ENCODE data around the gene KXD1.

KXD1 gene

DNA sequence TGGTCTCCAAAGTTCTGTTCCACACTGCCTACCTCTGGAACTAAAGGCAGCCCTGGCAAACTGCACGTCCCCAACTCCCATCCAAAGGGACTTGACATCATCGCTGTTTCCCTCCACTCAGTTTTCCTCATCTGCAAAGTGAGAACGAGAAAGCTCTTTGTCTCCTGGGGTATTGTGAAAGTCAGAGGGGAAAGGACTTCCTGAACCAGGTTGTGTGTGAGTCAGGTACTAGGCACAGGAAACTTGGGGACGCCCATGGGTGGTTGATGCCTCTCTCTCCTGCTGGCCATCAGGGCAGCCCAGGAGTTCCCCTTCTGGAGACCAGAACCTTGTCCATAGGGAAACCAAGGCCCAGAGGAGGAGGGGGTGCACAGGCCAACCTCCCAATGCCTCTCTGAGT lies 44.2 kb downstream of the KXD1 start:
- DNase-seq (ENCODE audit: low read depth): no peak

DNA sequence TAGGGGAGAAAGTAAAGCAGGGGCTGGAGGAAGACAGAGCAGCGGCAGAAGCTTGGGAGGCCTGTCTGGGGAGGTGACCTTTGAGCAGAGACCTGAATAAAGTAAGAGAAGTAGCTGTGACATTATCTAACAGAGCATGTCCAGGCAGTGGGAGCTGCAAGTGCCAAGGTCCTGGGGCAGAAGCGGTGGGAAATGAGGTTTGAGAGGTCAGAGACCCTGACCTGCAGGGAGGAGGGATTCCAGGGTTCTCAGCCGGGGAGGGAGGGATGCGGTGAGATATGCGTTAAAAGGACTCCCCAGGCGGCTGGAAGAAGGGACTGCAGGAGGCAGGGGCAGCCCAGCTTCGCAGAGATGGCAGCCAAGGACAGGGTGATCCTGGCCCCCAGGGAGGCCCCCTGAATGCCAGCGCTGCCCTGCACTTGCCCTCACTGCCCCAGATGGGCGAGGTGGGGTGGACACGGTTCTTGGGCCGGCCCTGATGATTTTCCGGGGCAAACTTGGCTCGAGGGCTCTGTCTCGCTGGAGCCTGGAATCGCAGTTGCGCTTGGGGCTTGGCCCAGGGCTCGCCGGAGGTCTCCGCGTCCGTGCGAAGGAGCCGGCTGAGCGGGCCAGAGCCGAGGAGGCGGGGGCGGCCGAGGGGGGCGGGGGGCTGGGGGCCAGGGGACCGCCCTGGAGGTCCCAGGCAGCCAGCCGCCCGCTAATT lies 45.7 kb downstream of the KXD1 start:
- no peak for DNase-seq (ENCODE audit: low read depth)

DNA sequence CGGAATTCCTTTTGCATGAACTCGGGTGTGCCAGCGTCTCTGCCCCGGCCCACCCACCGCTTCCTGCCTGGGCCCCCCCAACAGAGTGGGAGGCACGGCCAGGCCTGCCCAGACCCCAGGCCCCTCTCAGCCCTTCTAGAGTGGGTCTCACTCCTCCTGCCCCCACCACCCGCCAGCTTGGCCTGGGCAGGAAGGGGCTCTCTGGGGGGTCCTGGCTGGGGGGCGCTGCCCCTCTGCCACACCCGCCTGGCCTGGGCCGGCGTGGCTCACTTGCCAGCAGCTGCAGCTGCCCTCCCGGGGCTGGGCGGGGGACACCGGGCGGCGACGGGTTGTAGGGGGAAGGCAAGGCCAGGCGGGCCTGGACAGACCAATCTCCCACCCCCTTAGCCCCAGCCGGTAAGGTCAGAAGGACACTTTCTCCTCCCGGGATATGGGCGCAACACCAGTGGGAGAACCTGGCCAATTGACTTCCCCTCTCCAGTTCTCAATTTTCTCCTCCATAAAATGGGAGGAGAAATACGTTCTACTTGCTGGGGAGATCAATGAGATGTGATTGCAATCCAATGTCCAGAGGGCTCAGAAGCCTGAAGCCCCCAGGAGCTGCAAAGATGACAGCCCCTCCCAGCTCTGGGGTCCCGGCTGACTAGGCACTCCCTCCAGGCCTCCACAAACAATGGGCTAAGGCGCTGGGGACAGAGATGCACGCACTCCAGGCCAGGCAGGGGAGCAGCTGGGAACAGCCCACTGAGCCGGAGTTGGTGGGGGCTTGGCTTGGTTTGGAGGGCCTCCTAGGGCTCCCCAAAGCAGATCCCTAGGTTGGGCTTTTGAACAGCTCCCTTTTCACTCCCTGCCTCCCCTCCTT lies 46.5 kb downstream of the KXD1 start:
- DNase-seq (ENCODE audit: low read depth): no peak

DNA sequence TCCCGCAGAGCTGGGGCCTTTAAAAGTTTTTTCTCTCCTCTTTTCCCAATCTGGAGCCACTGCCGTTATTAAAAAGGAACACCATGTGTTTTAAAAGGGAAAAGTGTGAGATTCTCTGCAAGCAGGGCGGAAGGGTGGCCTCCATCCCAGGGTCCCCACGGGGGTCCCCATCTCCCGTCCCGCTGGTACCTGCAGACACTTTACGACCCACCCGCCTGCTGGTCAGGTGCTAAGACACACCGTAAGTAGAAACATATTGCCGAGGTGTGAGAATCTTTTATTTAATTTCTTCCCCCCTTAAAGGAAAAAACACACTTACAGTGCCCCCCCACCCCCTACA lies 47.1 kb downstream of the KXD1 start:
- DNase-seq (ENCODE audit: low read depth): no peak

DNA sequence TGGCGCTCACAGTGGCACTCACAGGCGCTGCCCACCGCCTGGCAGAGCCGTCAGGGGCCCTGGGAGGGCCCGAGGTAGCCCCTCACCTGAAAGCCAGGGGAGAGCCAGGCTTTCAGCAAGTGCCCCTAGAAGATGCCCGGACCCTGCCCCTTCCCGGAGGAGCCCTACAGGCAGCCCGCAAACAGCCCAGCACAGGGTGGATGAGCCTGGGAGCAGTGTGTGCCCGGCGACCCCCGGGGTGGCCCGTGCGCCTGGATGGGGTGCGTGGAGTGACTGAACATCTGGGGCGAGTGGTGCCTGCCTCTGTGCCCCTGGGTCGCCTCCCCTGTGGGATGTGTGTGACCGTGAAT lies 47.5 kb downstream of the KXD1 start:
- DNase-seq (ENCODE audit: low read depth): no peak

DNA sequence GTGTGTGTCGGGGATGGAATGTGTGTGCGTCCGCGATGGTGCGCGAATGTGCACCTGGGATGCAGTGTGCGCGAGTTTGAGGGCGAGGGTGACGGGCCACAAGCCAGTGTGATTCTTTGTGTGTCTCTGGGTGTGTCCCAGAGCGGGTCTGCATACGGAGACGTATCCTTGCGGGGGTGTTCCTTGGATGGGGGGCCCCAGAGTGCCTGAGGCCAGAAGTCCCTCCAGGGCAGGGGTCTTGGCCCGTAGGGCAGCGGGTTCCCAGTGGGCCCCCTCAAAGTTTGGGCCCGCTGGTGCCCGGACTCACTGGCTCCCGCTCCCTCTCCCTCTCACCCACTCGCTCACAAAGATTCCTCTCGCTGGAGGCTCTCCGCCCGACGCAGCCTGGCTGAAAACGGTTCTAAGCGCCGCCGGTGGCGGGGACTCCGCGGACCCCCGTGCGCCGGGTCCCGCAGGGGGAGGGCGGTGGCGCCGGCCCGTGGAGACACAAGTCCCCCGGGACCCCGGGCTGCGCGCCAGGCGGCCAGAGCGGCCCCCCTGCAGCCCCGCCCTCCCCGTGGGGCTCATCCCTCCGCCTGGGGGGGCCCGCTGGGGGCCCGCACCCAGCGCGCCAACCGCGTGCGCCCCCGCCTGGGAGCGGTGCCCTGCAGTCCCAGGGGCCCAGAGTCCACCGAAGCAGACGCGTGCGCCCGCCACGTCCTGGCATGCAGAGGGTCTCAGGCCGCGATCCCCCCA lies 48.0 kb downstream of the KXD1 start:
- DNase-seq (ENCODE audit: low read depth): no peak

DNA sequence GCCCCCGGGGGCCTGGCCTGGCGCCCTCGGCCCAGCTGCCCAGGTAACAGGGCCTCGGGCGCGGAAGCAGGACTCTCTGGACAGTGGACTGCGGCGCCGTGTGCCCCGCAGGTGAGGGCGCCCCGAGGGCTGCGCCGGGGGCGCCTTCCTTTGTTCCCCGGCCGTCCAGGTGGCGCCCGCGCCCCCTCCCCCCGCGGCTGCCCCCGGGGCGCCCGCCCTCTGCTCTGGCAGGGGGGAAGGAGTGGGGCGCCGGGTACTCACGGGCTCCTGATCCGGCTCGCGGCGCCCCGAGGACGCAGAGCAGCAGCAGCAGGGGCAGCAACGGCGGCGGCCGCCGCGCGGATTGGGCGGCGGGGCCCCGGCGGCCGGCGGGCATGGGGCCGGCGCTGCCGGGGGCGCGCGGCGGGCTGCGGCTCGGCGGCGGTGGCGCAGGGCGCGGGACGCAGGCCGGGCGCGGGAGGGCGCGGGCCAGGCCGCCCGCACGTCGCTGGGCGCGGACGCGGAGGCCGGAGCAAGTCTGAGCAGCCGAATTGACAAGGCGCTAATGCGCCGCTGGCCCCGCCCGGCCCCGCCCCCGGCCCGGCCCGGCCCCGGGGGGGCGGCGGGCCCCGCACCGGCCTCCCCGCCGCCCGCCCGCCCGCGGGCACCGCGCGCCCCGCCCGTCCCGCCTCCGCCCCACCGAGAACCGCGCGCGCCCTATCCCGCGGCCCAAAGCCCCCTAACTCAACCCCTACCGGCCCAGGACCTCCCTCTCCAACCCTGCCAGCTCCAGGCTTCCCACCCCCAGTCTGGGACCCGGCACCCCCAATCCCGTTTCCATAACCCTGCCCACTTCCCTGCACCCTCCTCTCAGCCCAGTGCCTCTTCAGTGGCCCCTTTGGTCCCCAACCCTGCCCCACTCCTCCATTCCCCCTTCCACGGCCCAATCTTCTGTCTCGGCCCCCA lies 48.9 kb downstream of the KXD1 start, which contains the start of gene CRLF1:
Gene CRLF1 (minus strand): TSS at position 519 of the 945 bp plus-strand sequence. CDS start 143 bp downstream, at position 376.
- DNase-seq (ENCODE audit: low read depth): no peak

DNA sequence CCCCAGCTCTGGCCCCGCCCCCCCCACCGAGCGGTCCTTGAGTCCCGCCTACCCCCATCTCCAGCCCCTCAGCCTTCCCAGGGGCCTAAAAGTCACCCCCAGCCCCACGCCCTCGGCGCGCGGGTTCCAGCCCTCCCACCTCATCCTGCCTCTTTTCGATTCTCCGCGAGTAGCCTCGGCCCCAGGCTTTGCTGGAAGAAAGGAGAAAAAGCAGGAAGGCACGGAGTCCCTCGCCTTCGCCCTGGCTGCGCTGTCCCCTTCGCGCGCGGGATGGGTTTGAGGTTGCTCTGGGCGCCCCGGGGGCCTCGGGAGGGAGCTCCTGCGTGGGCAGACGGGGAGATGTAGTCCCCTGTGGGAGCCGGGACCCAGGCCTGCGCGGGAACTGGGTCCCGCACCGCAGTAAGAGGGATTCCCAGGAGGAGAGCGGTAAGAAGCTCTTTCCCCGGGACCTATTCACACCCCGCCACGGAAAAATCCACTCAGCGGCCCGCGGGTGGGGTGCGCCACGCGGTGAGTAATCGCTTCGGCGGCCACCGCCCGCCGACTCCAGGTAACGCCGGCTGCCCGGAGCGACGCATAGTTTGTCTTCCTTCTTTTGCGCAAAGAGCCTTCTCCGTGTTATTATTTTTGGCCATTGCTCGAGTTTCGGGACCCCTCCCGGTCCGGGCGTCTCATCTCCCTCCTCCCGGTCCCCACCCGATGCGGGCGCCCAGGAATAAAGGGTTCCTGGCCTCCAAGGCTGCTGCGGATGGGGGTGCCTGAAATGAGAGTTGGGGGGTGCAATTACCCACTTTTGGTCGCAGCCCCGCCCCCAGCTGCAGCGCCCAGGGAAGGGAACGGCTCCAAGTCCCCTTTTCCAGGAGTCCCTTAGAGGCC lies 49.8 kb downstream of the KXD1 start:
- DNase-seq (ENCODE audit: low read depth): no peak

DNA sequence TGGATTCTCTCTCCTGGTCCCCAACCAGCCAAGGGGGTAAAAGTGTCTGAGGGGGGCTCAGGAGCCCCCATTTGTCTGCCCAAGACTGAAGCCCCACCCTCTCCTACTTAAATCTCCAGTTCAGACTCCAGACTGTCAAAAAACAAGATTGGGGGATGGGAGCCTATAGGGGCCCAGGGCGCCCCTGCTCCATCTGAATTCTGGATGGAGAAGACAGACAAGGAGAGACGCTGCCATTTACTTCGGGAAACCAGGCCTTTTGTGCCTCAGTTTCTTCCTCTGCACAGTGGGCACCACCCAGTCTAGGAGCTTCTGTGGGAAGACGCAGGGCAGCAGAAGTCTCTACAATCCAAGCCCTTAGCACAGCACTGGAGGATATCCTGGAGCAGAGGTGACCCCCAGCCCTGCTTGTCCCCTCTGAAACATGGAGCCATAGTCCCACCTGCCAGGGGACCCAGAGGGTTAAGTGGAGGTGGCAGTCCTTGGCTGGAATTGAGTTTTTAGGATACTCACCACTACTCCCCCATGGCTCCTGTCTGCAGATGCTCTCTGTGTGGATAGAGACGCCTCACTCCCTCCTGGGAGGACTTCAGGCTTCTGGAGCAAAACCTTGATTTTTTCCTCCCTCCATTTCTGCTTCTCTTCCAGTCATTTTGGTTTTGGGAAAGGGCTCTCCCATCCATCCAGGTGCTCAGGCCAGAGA lies 50.6 kb downstream of the KXD1 start:
- no peak for DNase-seq (ENCODE audit: low read depth)

DNA sequence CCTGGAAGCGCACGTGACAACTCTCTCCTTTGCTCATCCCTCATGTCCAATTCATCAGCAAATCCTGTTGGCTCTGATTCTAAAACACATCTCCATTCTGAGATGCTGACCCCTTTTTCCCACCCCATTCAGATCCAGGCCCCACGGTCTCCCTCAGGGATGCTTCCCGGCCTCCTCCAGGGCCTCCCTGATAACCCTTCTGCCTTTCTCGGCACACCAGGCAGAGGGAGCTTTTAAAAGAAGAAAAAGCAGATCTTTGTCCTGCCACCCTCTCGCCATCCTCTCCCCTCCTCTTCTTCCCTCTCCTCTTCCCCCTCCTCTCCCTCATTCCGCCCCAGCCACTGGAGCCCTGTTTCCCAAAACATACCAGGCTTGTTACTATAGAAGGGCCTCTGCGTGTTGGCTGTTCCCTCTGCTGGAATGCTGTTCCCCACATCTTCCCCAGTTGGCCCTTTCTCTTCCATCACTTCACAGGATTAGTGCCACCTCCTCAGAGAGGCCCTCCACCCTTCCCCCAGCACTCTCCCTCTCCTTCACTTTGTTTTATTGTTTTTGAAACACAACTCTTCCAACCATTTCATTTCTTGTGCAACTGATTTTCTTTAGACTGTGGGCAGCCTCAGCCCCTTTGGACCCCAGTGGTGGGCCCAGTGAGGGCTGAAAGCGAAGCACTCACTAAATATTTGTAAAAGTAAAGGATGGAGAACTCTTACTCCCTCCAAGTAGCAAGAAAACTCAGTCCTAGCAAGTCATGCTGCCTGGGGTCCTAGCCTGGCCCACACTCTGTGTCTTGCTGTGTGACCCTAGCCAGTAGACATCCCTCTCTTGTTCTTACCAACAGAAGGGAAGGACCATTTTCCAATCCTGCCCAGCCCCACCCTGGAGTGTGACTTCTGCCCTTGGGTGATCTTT lies 51.4 kb downstream of the KXD1 start:
- no peak for DNase-seq (ENCODE audit: low read depth)

DNA sequence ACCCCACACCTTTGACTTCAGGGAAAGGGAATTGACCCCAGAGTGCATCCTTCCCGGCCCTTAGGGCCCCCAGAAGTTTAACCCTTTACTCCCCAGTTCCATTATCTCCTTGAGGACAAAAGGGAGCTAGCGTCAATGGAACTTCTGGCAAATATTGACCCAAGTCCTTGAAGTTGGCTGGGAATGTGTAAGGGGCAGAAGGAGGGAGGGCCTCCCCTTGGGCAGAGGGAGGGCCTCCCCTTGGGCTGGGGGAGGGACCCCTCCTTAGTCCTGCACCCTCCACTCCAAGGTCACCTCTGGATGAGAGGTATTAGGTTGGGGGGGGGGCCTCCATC lies 52.0 kb downstream of the KXD1 start:
- DNase-seq (ENCODE audit: low read depth): no peak

DNA sequence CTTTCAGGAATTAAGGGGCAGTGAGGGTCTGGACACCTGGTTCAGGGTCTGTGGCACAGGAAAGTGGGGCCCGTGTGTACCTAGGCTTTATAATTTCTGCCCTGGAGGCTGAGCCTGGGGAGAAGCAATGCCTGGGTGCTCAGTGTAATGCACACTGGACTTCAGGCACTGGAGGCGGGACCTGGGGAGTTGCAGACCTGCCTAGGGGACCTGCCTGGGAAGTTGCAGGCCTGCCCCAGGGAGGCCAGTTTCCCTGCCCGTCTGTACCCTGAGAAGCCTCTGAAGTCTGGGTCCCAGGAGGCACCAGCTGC lies 52.5 kb downstream of the KXD1 start:
- DNase-seq (ENCODE audit: low read depth): no peak

DNA sequence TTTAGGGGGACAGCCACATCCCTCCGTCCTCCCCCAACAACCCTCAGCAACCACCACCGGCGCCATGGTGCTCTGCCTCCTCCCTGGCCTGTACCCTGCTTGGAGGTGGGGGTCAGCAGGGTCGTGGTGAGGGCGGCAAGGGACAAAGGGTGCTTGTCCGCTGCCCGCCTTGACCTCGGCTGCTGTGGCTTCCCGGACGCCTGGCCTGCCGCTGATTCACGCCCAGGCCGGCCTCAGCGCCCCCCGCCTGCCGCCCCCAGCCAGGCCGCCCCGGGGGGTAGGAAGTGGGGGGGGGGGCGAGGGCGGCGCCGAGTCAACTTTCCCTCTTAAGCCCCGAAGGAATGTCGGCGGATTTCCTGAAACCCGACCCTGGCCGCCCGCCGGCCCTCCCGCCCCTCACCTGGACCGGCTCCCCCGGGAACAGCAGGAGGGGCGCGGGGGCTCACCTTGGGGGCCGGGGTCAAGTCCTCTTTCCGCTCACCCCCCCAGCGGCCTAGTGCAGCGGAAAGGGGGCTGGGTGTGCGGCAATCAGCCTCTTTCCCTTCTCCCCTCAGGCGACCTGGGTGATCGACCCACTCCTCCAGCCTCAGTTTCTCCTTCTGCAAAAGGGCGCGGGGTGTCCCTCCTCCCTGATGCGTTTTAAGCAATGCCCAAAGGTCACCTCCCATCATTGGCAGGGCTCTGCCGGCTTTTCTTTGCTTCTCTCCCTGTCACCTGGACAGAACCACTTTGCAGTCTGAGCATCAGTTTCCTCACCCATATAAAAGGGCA lies 53.1 kb downstream of the KXD1 start:
- DNase-seq (ENCODE audit: low read depth): no peak

DNA sequence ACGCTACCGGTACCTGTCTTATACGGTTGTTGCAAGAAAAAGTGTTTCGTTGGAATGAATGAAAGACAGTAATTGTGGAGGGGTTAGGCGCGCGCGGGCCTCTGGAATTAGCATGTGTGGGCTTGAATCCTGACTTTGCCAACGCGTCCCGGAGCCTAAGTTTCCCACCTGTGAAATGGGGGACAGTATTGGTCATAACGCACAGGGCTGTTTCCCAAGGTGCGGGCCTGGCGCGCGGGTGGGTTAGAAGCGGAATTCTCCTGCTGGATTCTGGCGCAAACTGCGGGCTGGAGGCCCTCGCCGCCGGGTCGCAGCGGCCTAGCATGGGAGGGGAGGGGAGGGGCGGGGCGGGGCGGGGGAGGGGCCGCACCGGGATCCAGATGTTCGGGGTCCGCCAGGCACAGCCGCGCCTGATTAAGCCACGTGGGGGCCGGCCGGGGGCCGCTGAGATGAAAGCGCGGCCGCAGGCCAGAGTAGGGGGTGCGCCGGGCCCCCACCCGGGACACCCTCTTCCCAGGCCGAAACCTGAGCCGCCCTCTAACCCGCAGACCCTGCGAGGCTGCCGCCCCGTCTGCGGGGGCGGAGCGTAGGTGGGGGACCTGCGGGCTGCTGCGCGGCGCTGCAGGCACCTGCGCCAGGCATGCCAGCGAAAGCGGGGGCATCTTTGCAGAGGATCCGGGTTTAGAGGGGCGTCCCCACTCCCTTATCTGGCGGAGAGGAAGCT lies 53.8 kb downstream of the KXD1 start:
- DNase-seq (ENCODE audit: low read depth): no peak

DNA sequence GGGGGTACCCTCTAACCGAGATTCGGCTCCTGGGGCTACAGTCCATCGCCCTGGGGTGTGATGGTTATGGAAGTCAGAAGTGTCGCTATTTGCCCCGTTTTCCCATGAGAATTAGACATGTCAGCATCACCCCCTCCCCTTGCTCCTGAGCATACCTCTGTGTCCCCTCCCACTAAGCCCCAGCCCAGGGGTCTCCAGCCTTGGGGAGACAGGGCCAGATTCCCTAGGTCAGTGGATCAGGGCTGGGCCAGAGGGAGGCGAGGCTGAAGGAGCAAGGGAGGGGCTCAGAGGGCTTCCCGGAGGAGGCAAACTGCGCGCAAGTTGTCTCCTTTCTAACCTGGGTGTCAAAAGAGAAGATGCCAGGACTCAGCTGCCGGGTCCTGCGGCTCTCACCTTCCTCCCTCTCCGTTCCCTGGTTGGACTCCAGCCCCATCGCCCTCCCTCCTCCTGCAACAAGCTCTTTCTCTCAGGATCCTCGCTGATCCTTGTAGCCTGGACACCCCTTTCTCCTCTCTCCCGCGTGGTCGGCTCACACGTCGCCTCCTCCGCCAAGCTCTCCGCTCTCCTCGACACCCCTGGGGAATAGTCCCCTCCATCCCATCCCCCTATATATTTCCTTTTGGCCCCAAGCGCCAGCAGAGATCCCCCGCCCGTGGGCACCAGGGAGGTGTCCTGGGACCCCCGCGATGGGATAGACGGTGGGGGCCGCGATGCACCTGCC lies 54.5 kb downstream of the KXD1 start:
- DNase-seq (ENCODE audit: low read depth): no peak

DNA sequence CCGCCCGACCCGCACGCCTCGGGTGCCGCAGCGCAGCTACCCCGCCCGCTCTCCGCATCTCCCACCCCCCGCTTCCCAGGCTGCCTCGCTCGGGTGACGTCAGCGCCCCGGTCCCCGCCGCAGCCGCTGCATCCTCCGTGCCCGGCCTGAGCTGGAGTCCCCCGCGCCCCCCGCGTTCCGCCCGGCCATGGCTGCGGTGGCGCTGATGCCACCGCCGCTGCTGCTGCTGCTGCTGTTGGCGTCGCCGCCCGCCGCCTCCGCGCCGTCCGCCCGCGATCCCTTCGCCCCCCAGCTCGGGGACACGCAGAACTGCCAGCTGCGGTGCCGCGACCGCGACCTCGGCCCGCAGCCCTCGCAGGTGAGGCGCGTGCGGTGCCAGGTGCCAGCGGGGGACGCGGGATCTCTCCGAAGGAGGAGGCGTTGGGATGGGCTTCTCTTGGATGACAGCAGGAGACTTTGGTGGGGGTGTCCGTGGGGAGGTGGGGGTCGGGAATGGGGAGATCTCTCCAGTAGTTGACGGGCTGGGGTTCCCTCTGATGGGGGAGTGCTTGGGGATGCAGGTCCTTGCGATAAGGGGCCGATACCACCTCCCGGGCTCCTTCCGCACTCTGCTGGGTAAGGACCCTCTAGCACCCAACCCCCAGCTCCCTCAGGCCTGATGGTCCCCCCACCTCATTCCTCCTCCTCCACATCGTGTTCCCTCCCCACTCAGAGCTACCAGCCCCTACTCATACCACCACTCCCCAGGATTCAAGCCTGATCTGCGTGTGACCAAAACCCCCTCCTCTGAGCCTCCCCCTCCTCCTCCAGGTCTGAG lies 55.3 kb downstream of the KXD1 start, which contains the start of gene TMEM59L:
Gene TMEM59L (plus strand): TSS at position 99 of the 817 bp plus-strand sequence. CDS start 89 bp downstream, at position 188.
- no peak for DNase-seq (ENCODE audit: low read depth)

Measured in amniotic epithelial cell (primary cell).